Dermis blood vessel endothelial cell (primary cell): ENCODE results near the gene SLC35E4. TPM values are rescaled to one million over a fixed set of nuclear protein-coding genes. Genes with fewer than 3 reads are reported as not detected.
A peak's percentile ranks its signal among the peaks of the same experiment; 100 is the strongest.
"Not testable (repeated sequence)": the region's sequence is repeated elsewhere in the genome, so short reads cannot be mapped to it uniquely, and the experiment has no call there.

Source experiments
- DNase-seq: peaks from one replicate; pipeline ENCODE4 v3.0.0; 2010
- total RNA-seq: library from RNA; depleted of rRNA; stranded (reverse); fragments of >200 nt; gene quantifications from 2 replicates; pipeline ENCODE4 v1.2.3, GENCODE V29; 2014

SLC35E4 gene
- total RNA-seq, 1 donor from 2014 or later: 40.7 TPM

DNA sequence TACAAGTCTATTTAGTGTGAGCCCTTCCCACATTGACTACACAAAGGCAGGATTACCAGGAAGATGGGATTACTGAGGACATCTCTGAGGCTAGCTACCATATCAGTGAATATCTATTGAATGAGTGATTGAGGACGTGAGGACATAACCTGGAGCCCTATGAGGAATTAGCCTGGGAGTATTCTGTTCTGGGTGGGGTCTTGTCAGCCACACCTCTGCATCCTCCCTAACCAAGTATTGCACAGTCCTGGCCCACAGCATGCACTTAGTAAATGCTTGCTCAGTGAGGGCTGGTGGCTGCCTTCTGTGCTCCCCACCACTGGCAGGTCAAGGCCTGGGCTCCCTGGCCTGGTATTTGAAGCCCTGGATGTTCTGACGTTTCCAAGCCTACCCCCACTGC lies 17.3 kb downstream of the SLC35E4 start:
- no peak for DNase-seq

DNA sequence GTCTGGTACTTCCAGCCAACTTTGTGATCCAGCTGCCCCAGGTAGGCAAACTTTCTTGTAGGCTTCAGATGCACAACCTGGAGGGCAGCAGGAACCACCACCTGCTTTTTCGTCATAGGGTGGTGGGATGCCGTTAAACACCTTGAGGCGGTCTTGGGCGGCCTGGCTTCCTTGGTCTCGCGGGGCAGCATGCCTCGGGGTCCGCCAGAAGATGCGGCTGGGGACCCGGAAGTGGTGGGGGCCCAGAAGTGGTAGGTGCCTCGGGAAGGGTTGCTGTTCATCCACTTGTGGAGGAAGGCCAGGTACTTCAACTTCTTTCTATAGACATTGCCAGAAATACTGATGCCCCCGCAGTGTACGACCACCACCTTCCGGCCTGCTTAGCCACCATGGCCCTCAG lies 18.8 kb downstream of the SLC35E4 start:
- DNase-seq: no peak

DNA sequence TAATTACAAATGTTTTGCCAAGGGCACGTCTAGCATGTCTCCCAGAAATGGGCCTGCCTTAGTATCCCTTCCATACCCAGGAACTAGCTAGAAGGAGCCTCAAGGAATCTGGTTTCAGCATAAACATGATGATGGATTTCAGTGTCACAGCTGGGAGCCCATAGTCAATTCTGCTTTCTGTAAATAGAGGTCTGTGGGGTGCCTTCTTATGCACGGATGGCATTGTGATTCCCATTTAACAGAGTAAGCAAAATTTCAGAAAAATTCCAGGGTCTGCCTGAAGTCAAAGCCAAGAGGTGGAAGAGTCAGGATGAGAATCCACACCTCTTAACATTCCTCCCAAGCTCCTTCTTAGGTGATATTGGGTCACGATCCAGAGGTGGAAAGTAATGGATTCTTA lies 20.0 kb downstream of the SLC35E4 start:
- DNase-seq: no peak

DNA sequence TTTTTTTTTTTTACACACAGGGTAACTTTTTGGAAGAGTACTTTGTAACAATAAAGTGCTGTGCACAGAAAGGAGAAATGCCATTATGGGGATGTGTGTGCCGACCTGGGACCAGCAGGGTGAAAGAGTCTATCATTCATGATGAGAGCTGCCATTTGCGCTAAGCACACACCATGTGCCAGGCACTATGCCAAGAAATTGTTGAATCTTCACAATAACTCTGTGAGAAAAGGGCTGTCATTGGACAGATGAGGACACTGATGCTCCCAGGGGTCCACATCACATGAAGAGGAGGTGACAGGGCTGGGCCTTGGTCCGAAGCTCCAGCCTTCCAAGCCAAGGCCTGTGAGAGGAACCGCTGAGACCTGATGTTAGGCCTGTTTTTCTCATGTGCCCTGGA lies 26.5 kb downstream of the SLC35E4 start:
- DNase-seq: no peak

DNA sequence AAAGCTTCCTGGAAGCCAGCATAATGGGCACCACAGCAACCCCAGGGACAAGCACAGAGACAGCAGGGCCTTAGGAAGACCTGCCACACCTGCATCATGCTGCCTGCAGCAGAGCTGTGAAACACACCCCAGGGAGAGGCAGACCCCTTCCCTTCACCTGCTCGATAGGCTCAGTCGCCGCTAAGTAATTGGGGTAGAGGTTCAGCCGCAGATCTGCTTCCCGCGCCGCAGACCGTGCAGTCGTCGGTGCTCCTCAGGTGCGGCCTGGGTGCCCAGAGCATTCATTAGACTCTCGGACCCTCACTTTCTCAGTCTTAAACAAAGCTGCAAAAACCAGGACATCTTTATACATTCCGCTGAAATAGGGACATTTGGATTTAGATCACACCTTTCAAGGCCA lies 29.2 kb downstream of the SLC35E4 start:
- DNase-seq: no peak

DNA sequence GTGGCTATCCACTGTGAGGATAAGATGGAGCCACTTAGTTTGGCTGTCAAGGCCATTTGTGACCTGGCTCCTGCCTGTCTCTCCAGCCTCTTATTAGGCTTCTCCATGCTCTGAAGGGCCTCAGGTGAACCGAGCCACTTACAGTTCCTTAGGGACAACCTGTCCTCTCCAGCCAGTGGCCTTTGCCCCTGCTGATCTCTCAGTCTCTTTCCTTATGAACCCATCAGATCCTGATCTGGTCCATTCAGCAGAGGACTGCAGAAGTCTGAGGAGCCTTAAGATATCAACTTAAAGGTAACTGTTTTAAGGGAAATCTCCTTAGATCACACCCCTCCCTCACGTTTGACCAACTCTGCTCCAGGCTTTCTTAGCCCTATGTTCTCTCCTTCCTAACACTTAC lies 29.7 kb downstream of the SLC35E4 start:
- no peak for DNase-seq

DNA sequence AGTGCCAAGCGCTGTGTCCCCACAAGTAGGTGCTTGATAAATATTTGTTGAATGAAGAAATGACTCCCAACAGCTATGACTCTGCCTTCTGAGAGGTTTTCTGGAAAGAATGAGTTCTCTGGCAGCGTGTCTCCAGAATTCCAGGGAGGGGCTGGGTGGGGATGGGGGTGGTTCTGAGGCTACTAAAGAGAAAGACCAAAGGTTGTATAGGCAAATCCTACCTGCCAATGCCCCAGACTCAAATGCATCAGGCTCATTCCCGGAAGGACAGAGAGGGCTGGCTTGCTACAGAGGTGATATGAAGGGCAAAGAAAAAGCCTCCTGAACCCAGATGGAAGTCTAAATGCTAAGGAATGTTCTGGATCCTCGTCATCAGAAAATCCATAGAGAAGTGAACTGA lies 30.2 kb downstream of the SLC35E4 start:
- no peak for DNase-seq

DNA sequence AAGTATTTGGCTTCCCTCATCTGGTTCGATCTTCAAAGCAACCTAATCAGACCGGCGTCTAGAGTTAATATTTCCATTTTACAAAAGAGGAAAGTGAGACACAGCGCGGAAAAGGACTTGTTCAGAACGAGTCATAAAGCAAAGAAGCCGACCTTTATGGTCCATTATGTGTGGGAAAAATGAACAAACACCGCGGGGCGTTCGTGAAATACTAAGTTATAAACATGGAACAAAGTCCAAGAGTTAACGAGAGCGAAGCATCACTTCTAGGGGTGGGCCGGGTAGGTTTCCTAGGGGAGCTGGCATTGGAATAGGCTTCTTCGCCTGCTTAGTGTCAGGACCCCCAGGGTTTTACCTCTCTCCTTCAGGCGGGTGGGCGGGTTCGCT lies 31.5 kb downstream of the SLC35E4 start:
- DNase-seq: peak; percentile 23

DNA sequence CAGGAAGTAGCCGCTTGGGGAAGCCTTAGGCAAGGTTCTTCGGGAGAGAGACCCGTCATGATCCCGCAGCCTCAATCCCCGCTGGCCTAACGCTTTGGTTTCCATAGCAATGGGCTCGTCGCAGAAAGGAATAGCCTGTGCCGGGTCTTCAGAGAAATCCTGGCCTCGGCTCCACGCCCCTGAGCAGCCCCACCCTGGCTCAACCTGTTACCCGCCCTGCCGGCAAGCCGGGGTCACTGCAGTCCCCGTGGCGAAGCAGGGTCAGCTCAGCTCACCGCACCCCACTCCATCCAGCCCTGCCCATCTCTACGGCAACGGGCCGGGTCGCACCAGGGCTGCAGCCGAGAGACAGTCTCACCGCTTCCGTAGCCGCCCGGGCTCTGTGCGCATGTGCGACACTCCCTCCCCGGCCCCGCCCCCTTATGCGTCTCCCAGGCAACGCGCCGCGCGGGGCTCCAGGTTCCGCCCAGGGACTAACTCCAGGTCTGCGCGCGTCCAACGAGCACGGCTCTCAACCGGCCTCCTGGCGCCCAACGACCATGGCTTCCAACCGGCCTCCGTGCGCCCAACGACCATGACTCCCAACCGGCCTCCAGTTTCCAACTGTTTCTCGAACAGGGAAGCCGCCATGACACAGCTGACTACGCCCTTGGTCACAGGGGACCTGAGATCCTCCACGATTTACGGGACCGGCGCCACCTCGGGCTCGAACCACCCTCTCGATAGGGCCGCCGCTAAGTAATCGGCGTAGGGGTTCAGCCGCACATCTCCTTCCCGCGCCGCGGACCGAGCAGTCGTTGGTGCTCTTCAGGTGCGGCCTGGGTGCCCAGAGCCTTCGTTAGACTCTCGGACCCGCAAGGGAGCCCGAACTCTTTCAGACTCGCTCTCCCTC lies 32.2 kb downstream of the SLC35E4 start, which contains the start of gene DUSP18:
Gene DUSP18 (minus strand): TSS at position 382 of the 892 bp plus-strand sequence. CDS start 3,872 bp downstream, outside the sequence.
- DNase-seq: peak; percentile 93

DNA sequence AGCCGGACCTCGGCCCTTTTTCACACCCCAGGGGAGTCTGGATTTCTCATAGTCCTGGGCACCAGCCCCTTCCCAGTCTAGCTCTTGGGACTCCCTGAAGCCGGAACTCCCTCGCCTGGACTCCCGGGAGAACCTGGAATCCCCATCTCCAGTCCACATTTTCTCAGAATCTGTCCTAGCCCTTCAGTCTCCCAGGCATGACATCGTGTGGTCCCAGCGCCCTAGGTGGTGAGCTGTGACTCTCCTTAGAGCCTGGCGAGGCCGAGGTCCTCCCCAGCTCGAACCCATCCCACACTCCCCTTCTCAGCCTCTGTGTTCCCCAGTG lies 32.8 kb downstream of the SLC35E4 start:
- no peak for DNase-seq

DNA sequence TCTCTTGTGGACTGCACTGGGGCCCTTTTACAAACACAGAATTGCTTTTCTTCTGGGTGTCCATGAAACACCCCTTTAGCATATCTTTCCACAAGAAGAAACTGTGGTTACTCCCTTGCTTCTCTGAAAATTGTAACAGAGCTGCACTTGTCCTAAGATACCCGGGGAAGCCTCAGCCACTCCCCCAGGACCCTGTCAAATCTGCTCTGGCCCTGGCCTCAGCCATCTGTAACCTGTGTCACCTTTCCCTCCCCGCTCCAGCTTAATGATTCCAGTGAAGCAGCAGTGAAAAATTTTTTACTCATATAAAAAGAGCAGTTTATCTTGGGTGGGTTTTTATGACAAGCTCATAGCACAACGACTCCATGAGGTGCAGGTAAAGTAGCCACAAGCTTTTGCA lies 35.5 kb downstream of the SLC35E4 start:
- DNase-seq: no peak

DNA sequence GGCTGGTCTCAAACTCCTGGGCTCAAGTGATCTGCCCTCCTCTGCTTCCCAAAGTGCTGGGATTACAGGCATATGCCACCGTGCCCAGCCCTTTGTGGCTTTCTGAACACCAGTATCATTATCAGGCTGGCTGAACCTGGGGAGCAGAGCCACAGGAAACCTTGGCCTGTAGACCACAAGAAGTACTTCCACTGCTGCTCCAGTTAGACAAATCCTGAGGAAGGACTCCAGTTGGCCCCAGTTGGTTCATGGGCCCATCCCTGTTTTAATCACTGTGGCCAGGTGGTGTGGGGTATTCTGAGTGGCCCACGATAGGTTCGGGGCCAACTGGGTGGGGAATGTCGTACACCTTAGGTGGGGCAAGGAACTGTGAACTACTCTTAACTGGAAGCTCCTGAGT lies 37.6 kb downstream of the SLC35E4 start:
- DNase-seq: no peak

DNA sequence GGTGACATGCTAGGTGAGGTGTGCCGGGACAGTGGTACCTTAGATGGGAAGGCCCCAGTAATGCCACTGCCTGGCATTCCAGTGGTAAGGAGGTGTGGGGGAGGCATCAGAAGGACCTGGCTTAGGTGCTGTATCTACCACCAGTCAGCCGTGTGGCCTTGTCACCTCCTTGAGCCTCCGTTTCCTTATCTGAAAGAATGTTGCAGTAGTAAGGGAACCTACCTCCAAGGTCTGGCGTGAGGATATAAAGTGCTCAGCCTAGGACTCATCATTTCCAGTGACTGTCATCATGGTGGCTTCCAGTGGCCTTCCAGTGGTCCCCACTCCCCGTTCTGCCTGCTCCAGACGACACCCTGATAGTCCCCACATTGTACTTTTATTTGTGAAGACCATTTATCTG lies 38.9 kb downstream of the SLC35E4 start:
- no peak for DNase-seq

DNA sequence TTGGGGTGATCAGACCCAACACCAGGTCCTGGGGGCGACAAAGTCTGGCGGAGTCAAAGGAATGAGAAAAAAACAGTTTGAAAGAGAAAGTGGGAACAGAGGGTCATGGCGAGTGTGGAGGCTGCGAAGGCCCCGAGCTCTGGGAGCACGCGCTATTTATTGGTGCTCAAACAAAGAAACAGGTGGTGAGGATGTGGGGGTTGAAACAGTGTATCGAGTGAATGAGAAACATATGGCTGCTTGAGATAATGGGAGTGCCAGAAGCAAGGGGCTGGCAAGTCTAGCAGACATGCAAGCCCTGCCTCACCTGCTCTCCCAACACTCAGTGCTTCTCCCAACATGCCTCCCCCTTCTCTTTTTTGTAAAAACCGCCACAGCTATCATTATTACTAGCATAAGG lies 39.9 kb downstream of the SLC35E4 start:
- DNase-seq: no peak

DNA sequence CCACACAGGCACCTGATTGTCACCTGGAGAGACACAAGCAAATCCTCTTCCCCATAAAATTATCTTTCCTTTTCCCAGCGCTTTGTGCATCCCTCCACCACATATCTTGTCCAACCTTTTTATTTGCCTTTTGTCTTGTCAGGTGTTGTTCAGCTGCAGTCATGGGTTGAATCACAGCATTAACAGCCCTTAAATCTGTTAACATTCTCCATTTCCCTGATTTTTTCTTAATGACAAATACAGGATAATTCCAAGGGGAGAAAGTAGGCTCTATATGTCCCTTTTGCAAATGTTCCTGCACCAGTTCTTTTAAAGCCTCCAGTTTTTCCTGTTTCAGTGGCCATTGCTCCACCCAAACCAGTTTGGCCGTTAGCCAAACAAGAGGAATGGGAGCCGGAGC lies 41.0 kb downstream of the SLC35E4 start:
- DNase-seq: not testable (repeated sequence)

DNA sequence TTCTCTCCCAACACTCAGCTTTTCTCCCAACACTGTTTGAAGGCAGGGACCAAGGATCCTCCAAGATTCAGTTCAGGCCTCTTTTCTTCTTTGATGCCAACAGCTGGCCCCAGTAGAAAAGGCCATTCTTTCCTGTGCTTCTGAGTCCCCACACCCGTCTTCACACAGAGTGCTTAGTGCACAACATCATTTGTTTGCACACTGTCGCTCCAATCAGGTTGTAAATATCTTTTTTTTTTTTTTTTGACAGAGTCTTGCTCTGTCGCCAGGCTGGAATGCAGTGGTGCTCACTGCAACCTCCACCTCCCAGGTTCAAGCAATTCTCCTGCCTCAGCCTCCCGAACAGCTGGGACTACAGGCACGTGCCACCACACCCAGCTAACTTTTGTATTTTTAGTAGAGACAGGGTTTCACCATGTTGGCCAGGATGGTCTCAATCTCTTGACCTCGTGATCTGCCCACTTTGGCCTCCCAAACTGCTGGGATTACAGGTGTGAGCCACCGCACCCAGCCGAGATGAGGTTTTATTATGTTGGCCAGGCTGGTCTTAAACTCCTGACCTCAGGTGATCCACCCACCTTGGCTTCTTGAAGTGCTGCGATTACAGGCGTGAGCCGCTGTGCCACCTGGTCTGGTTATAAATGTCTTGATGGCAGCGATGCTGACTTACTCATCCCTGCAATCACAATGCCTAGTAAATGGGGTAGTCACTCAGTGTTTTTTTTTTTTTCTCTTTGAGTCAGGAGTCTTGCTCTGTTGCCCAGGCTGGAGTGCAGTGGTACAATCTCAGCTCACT lies 44.5 kb downstream of the SLC35E4 start:
- DNase-seq: not testable (repeated sequence)

DNA sequence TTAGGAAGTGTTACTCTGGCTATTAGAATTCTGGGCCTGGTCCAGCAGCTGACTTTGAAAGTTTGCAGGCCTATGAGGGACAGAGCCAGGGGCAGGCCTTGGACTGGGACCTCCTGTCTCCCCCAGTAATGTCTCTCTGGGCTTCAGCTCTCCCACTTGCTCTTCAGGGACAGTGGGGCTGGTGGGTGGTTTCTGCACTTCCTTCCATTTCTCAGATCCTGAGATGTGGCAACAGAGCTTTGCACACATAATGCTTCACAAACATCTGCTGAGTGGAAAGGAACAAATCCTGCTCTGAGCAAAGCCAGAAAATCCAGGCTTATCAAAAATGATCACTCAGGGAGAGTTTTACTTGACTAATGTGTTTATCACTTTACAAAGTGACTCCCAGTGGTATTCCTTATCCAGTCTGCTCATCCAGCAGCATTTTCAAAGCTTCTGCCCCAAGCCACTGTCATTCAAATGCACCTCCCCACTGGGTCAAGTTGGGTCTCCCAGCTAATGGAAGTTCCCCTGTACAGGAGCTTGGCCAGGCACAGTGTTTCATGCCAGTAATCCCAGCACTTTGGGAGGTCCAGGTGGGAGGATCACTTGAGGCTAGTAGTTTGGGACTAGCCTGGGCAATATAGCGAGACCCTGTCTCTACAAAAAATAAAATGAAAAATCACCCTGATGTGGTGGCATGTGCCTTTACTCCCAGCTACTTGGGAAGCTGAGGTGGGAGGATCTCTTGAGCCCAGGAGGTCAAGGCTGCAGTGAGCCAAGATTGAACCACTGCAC lies 45.6 kb downstream of the SLC35E4 start:
- DNase-seq: no peak

DNA sequence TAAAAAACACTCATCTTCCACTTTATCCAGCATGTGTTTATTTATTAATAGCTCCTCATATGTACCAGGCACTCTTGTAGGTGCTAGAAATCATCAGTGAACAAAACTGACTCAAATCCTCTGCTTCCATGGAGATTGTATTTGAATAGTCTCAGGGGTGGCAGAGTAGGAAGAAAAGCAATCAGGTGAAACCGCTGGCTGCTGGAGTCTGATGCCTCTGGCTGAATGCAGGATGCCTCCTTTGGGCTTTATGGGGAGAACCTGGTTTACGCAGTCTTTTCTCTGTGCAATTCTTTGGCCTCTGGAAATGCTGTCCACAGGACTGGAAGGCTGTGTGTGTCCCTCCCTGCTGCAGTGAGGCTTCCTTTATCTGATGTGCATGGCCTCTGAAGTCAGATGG lies 46.2 kb downstream of the SLC35E4 start:
- no peak for DNase-seq

DNA sequence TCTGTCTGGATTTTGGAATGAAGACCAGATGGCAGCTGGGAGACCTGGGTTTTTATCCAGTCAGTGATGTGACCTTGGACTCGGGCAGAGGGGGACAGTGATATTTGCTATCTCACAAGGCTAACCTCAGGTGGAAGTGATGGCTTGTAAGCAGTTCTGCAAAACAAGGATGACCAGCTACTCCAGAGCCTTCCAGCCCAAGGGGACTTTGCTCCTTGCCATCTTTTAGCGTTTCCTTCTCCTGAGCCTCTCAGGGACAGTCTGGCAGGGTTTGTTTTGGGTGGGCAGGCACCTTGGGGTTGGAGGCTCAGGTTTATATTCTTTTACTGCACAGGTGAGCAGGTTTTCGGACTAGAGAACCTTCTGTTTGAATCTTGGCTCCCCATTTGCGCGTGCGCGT lies 49.6 kb downstream of the SLC35E4 start:
- DNase-seq: no peak

DNA sequence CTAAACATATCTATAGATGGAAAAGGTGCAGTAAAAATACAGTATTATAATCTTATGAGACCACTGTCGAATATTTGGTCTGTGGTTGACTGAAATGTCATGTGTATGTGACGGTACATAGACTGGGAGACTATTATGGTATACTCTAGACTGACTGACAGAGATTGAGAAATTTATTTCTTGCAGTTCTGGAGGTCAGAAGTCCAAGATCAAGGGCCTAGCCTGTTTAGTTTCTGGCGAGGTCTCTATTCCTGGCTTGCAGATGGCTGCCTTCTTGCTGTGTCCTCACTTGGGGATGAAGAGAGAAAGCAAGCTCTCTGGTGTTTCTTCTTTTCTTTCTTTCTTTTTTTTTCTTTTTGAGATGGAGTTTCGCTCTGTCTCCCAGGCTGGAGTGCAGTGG lies 51.8 kb downstream of the SLC35E4 start:
- DNase-seq: no peak

DNA sequence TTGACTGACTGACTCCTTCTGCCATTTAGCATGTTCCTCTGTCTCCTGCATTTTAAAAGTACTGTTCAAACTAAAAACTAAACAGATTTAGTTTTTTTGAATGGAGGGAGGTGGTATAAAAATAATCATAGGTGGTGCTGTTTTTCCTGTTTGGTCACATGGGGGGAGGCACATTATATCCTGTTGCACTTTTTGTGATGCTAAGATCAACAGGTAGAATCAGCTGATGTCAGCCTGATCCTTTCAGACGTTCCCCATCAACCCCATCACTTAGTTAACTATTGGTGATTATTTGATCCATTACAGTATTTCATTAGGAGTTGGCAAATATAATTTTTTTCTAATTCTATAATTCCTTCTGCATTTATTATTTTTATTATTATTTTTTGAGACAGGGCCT lies 54.0 kb downstream of the SLC35E4 start:
- DNase-seq: no peak

DNA sequence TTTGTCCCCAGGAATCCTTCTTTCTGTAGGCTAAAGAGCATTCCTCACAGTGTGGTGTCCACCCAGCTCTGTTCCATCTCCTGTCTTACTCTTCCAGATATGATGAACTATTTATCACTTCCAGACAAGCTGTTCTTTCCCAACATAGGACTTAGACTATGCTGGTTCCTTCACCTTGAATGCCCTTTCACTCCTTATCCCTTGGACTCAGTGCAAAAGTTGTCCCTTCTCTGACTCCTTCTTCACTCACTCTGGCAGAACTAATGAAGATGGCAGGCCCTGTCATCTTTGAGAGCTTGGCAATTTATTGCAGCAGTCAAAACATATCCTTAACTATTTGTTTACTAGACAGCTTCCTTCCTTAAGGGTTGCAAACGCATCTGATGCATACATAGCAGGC lies 55.6 kb downstream of the SLC35E4 start:
- DNase-seq: no peak

DNA sequence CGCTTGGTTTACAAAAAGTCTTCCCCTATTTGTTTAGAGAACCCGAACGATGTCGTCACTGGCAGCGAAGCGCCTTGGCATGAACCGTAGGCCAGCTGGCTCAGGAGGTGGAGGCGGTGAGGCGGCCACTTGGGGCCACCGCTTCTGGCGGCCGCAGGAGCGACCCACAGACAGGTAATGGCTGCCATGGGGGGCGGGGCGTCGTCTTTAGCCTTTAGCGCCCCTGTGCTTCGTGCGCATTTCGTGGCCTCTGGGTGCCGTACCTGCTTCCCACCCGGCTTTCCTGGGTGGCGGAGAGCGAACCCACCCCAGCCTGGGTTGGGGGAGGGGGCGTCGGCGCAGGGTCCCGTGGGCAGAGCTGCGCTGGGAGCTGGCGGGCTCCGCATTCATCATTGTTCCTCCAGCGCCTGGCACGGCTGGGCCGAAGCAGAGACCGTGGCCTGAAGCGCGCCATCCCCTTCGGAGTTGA lies 58.6 kb downstream of the SLC35E4 start:
- peak; percentile 60 for DNase-seq
